ENCODE results near the gene PIP5K1A. TPM values are rescaled to one million over a fixed set of nuclear protein-coding genes. Genes with fewer than 3 reads are reported as not detected.

The PIP5K1A gene
- total and polyA plus RNA-seq, 9 of the 15 experiments (the other 6 are each of a cell fraction or from before 2014, with no cell fraction given): 1.9 to 42.4 (median 18.8) TPM

DNA sequence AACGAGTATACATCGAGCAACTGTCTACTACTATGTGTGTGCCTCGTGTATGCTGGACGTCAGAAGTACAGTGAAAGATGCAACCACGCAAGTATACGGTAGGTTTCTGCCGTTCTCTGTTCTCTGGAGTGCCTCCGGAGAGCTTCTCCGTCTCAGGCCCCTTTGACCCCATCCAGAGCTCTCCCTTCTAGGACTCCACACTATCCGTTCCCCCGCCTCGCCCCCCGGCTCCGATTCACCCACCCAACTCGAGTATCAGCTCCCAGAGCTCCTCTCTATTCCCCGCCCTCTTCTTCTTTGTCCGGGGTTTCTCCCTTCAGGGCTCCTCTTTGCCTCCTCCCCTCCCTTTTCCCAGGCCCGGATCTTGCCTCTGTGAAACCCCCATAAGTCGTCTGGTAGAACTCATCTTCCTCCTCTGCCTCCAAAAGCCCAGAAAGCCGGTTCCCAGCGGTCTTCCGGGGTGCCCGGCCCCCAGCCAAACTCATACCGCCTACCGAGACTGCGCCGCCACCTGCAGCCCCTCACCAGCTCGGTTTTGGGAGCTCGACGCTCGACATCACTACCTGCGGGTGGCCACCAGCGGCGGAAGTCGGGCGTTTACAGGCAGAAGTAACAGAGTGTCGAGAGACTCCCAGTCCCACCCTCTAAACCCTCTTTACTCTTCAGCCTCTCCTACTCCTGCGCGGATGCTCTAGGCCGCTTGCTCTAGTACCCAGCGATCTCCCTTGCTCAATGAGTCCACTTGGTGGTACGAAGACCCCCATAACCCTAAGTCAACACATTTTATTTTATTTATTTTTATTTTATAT lies 8.5 kb upstream of the PIP5K1A start, which contains the start of gene VPS72 (continued):
- TF ChIP-seq, protein P1, sequence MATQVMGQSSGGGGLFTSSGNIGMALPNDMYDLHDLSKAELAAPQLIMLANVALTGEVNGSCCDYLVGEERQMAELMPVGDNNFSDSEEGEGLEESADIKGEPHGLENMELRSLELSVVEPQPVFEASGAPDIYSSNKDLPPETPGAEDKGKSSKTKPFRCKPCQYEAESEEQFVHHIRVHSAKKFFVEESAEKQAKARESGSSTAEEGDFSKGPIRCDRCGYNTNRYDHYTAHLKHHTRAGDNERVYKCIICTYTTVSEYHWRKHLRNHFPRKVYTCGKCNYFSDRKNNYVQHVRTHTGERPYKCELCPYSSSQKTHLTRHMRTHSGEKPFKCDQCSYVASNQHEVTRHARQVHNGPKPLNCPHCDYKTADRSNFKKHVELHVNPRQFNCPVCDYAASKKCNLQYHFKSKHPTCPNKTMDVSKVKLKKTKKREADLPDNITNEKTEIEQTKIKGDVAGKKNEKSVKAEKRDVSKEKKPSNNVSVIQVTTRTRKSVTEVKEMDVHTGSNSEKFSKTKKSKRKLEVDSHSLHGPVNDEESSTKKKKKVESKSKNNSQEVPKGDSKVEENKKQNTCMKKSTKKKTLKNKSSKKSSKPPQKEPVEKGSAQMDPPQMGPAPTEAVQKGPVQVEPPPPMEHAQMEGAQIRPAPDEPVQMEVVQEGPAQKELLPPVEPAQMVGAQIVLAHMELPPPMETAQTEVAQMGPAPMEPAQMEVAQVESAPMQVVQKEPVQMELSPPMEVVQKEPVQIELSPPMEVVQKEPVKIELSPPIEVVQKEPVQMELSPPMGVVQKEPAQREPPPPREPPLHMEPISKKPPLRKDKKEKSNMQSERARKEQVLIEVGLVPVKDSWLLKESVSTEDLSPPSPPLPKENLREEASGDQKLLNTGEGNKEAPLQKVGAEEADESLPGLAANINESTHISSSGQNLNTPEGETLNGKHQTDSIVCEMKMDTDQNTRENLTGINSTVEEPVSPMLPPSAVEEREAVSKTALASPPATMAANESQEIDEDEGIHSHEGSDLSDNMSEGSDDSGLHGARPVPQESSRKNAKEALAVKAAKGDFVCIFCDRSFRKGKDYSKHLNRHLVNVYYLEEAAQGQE (IDR thresholded peaks at IDR 0.05; ENCODE audit: borderline replicate concordance): peak; percentile 98
- TF ChIP-seq, protein P1 (CRISPR knock-in tag; IDR thresholded peaks at IDR 0.05; ENCODE audit: low read depth): no peak
- TF ChIP-seq NRF1 (conservative IDR thresholded peaks at IDR 0.05 in 1 of 2, IDR thresholded peaks at IDR 0.05 in 1 of 2) (peak; percentile 70 to 78), TRIM28 (IDR thresholded peaks at IDR 0.05) (no peak), ARNT (IDR thresholded peaks at IDR 0.05) (no peak; a peak in 1 of 4 replicates), NEUROD1 (IDR thresholded peaks at IDR 0.05; ENCODE audit: borderline replicate concordance, low read depth, low read length, partially characterized antibody) (peak; percentile 85), MTA3 (IDR thresholded peaks at IDR 0.05; ENCODE audit: borderline replicate concordance) (peak; percentile 73; the same call in 1 of the 2 replicates), SNIP1 (IDR thresholded peaks at IDR 0.05; ENCODE audit: low read depth) (no peak)
- TF ChIP-seq, protein P2, sequence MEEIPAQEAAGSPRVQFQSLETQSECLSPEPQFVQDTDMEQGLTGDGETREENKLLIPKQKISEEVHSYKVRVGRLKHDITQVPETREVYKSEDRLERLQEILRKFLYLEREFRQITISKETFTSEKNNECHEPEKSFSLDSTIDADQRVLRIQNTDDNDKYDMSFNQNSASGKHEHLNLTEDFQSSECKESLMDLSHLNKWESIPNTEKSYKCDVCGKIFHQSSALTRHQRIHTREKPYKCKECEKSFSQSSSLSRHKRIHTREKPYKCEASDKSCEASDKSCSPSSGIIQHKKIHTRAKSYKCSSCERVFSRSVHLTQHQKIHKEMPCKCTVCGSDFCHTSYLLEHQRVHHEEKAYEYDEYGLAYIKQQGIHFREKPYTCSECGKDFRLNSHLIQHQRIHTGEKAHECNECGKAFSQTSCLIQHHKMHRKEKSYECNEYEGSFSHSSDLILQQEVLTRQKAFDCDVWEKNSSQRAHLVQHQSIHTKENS (CRISPR knock-in tag; IDR thresholded peaks at IDR 0.05): no peak
- TF ChIP-seq, protein P3, sequence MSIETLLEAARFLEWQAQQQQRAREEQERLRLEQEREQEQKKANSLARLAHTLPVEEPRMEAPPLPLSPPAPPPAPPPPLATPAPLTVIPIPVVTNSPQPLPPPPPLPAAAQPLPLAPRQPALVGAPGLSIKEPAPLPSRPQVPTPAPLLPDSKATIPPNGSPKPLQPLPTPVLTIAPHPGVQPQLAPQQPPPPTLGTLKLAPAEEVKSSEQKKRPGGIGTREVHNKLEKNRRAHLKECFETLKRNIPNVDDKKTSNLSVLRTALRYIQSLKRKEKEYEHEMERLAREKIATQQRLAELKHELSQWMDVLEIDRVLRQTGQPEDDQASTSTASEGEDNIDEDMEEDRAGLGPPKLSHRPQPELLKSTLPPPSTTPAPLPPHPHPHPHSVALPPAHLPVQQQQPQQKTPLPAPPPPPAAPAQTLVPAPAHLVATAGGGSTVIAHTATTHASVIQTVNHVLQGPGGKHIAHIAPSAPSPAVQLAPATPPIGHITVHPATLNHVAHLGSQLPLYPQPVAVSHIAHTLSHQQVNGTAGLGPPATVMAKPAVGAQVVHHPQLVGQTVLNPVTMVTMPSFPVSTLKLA (conservative IDR thresholded peaks at IDR 0.05): peak; percentile 75 to 89
- TF ChIP-seq, protein P4, sequence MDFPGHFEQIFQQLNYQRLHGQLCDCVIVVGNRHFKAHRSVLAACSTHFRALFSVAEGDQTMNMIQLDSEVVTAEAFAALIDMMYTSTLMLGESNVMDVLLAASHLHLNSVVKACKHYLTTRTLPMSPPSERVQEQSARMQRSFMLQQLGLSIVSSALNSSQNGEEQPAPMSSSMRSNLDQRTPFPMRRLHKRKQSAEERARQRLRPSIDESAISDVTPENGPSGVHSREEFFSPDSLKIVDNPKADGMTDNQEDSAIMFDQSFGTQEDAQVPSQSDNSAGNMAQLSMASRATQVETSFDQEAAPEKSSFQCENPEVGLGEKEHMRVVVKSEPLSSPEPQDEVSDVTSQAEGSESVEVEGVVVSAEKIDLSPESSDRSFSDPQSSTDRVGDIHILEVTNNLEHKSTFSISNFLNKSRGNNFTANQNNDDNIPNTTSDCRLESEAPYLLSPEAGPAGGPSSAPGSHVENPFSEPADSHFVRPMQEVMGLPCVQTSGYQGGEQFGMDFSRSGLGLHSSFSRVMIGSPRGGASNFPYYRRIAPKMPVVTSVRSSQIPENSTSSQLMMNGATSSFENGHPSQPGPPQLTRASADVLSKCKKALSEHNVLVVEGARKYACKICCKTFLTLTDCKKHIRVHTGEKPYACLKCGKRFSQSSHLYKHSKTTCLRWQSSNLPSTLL (IDR thresholded peaks at IDR 0.05): no peak
- TF ChIP-seq, protein P5, sequence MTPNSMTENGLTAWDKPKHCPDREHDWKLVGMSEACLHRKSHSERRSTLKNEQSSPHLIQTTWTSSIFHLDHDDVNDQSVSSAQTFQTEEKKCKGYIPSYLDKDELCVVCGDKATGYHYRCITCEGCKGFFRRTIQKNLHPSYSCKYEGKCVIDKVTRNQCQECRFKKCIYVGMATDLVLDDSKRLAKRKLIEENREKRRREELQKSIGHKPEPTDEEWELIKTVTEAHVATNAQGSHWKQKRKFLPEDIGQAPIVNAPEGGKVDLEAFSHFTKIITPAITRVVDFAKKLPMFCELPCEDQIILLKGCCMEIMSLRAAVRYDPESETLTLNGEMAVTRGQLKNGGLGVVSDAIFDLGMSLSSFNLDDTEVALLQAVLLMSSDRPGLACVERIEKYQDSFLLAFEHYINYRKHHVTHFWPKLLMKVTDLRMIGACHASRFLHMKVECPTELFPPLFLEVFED (CRISPR knock-in tag; conservative IDR thresholded peaks at IDR 0.05): no peak

Measured in K562 (cell line).